Esophagus squamous epithelium (tissue), 4 donors: ENCODE measurements around the gene TMEM212.

Experiments used
- CTCF ChIP-seq, 6 experiments: fragments of 450-650 bp in 4 of 6; fragments of 200-600 bp in 2 of 6; sonication (generic) in 2 of 6; IDR thresholded peaks; one replicate each; pipeline ENCODE4 v1.5.1; 2016 to 2019; ENCODE audit warnings: antibody characterized with exemption in 6 of 6, mild to moderate bottlenecking in 4 of 6, moderate library complexity in 4 of 6
- POLR2A ChIP-seq, 4 donors: fragments of 450-650 bp; IDR thresholded peaks; one replicate each; pipeline ENCODE4 v1.6.1; 2017; ENCODE audit warnings: antibody characterized with exemption in 4 of 4, mild to moderate bottlenecking in 4 of 4, moderate library complexity in 3 of 4

DNA sequence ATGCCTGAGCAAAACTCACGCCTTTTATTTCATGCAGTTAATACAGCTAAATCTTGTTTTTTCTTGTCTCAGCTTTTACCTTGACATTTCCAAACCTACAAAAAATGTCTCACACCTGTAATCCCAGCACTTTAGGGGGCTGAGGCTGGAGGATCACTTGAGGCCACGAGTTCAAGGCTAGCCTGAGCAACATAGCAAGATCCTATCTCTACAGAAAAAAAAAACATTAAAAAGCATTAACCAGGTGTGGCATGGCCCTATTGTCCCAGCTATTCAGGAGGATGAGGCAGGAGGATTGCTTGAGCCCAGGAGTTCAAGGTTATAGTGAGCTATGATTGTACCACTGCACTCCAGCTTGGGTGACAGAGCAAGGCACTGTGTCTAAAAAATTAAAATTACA is 3.9 kb upstream of the TMEM212 start:
- no peak for TF ChIP-seq CTCF (IDR thresholded peaks at IDR 0.05)
- no peak for TF ChIP-seq POLR2A (IDR thresholded peaks at IDR 0.05)
